ENCODE measurements around the gene AOC3.

- TF ChIP-seq CTCF (IDR thresholded peaks at IDR 0.05) (peak; percentile 16 to 57 (median 38)), POLR2A (IDR thresholded peaks at IDR 0.05) (no peak)
These were observed 31.0 kb upstream of the AOC3 start for GRCh38 chr17:42819939-42820535.

Data from adrenal gland (tissue), 5 donors.